Measurements from ENCODE around the gene LMF1. TPM values are rescaled to one million over a fixed set of nuclear protein-coding genes. Genes with fewer than 3 reads are reported as not detected.
"Not testable (repeated sequence)": the region's sequence is repeated elsewhere in the genome, so short reads cannot be mapped to it uniquely, and the experiment has no call there.

Gene LMF1
- total RNA-seq, 1 experiment from 2014 or later, result 13.5 TPM

DNA sequence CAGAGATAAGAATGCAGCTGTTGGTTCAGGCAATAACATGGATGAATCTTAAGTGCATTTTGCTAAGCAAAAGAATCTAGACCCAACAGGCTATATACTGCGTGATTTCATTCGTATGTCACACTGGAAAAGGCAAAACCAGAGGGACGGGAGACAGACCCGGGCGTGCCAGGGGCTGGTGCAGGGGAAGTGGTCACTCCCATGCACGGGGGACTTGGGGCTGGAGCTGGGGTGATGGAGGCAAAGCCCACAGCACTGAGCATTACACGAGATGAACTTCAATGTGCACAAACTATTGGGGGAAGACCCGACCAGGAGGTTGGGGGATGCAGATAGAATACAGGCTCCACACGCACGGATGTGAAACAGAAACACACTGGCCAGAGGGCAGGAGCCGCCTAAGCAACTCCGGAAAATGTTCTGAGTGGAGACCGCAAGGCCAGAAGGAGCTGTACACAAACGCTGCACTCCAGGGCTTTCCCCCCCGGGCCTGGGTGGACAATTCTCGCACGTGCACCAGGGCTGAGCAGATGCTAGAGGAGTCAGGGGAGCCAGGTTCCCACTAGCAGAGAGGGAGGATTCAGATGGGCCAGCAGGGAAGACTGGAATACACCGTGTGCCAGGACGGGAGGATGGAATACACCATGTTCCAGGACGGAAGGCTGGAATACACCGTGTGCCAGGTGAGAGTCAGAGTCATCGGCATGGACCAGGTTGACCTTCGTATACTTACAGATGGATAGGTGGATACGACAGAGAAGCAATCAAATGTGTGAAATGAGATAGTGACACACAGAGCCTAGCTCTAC lies 11.3 kb downstream of the LMF1 start:
- Histone ChIP-seq H3K4me2 (ENCODE audit: low read length) (no peak overlapping the region), H3K27ac (ENCODE audit: low read length) (no peak overlapping the region), H3K79me2 (ENCODE audit: low read length) (peaks cover 7% of the 10 kb centered on the region; the same call in 1 of the 2 replicates), H3K27me3 (ENCODE audit: low read length) (no peaks in the 10 kb centered on the region), H3K9me3 (ENCODE audit: low read length) (no peaks in the 10 kb centered on the region), H3K36me3 (ENCODE audit: low read depth, low read length) (no peaks in the 10 kb centered on the region), H3F3A (ENCODE audit: low read length, unreplicated experiment) (peaks cover 4% of the 10 kb centered on the region), H3K9ac (ENCODE audit: low read length) (no peak overlapping the region), H3K4me1 (ENCODE audit: insufficient read depth, low read length) (peaks cover 10% of the 10 kb centered on the region), H3K9me2 (replicated peaks; ENCODE audit: low read length) (no peaks in the 10 kb centered on the region), H4K20me1 (ENCODE audit: low read length) (no peaks in the 10 kb centered on the region), H2AFZ (ENCODE audit: low read length) (no peak overlapping the region), H3K4me3 (ENCODE audit: low read length) (no peak overlapping the region)
- ChIA-PET CTCF (no interaction called here), POLR2A (ENCODE audit: unreplicated experiment) (no interaction called here)
- intact Hi-C loops (cut with micrococcal nuclease), result no loop called here
- TF ChIP-seq, protein P1, sequence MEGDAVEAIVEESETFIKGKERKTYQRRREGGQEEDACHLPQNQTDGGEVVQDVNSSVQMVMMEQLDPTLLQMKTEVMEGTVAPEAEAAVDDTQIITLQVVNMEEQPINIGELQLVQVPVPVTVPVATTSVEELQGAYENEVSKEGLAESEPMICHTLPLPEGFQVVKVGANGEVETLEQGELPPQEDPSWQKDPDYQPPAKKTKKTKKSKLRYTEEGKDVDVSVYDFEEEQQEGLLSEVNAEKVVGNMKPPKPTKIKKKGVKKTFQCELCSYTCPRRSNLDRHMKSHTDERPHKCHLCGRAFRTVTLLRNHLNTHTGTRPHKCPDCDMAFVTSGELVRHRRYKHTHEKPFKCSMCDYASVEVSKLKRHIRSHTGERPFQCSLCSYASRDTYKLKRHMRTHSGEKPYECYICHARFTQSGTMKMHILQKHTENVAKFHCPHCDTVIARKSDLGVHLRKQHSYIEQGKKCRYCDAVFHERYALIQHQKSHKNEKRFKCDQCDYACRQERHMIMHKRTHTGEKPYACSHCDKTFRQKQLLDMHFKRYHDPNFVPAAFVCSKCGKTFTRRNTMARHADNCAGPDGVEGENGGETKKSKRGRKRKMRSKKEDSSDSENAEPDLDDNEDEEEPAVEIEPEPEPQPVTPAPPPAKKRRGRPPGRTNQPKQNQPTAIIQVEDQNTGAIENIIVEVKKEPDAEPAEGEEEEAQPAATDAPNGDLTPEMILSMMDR (conservative IDR thresholded peaks at IDR 0.05; ENCODE audit: low read depth, low read length), result no peak
- TF ChIP-seq EZH2phosphoT487 (IDR thresholded peaks at IDR 0.05; ENCODE audit: borderline replicate concordance, low read length) (no peak), EZH2 (IDR thresholded peaks at IDR 0.05; ENCODE audit: low read length, unreplicated experiment) (no peak)
- DNase-seq, result no peak
- ATAC-seq, result no peak
- no TSS peak for BruUV-seq (replicated peaks)

DNA sequence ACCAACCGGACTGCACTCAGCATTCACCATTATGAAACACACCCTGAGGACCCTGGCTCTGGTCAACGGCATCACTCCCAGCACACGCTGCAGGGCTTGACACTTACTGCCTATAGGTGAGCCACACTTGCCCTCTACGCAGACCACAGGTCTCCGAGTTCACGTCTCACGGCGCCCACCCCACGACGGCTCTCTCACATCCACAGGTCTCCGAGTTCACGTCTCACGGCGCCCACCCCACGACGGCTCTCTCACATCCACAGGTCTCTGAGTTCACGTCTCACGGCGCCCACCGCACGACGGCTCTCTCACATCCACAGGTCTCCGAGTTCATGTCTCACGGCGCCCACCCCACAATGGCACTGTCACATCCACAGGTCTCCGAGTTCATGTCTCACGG lies 15.0 kb downstream of the LMF1 start:
- DNase-seq; H3K79me2 ChIP-seq (ENCODE audit: low read length); H3K36me3 ChIP-seq (ENCODE audit: low read depth, low read length); H3K4me2 ChIP-seq (ENCODE audit: low read length); H3K9me3 ChIP-seq (ENCODE audit: low read length); H3F3A ChIP-seq (ENCODE audit: low read length, unreplicated experiment); POLR2A ChIA-PET (ENCODE audit: unreplicated experiment); CTCF ChIA-PET; BruUV-seq (replicated peaks); H2AFZ ChIP-seq (ENCODE audit: low read length); H3K4me1 ChIP-seq (ENCODE audit: insufficient read depth, low read length); H3K4me3 ChIP-seq (ENCODE audit: low read length); H3K27me3 ChIP-seq (ENCODE audit: low read length); ATAC-seq; intact Hi-C loops (cut with micrococcal nuclease); H4K20me1 ChIP-seq (ENCODE audit: low read length); H3K9me2 ChIP-seq (replicated peaks; ENCODE audit: low read length); H3K9ac ChIP-seq (ENCODE audit: low read length); H3K27ac ChIP-seq (ENCODE audit: low read length): not testable (repeated sequence)

DNA sequence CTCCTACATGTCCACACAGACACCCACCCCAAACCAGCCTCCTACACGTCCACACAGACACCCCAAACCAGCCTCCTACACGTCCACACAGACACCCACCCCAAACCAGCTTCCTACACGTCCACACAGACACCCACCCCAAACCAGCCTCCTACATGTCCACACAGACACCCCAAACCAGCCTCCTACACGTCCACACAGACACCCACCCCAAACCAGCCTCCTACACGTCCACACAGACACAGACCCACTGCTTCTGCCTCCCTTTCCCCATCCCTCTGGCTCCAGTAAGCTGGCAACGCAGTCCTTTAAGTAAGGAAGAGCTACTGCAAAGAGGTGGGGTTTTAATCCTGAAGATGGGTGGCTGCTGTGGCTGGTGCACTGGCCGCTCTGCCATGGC lies 17.0 kb downstream of the LMF1 start:
- CTCF ChIA-PET; H3K79me2 ChIP-seq (ENCODE audit: low read length); H3K9me2 ChIP-seq (replicated peaks; ENCODE audit: low read length); H3K27me3 ChIP-seq (ENCODE audit: low read length); H2AFZ ChIP-seq (ENCODE audit: low read length); H3K4me1 ChIP-seq (ENCODE audit: insufficient read depth, low read length); H3F3A ChIP-seq (ENCODE audit: low read length, unreplicated experiment); H3K36me3 ChIP-seq (ENCODE audit: low read depth, low read length); H3K9ac ChIP-seq (ENCODE audit: low read length); H3K4me2 ChIP-seq (ENCODE audit: low read length); BruUV-seq (replicated peaks); H3K27ac ChIP-seq (ENCODE audit: low read length); DNase-seq; intact Hi-C loops (cut with micrococcal nuclease); ATAC-seq; H3K4me3 ChIP-seq (ENCODE audit: low read length); POLR2A ChIA-PET (ENCODE audit: unreplicated experiment); H3K9me3 ChIP-seq (ENCODE audit: low read length); H4K20me1 ChIP-seq (ENCODE audit: low read length): not testable (repeated sequence)

DNA sequence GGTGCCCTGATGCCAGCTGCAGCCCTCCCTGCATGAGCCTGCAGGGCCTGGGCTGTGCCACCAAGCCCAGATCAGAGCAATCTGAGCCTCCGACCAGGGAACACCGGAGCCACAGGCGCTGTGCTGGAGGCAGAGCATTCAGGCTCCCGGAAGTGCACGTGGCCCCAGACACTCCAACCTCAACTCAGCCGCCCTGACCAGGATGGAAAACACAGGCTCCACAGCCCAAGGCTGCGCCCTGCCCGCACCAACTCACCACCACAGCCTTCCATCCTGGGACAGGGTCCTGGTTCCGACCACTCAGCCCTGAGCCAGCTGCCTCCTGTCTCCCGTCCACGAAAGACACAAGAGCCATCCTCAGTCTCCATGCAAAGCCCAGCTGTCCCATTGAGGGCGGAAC lies 18.5 kb downstream of the LMF1 start:
- no peaks in the 10 kb centered on the region for H3K4me1 ChIP-seq (ENCODE audit: insufficient read depth, low read length)
- POLR2A ChIA-PET (ENCODE audit: unreplicated experiment), result no interaction called here
- H3K9ac ChIP-seq (ENCODE audit: low read length), result no peak overlapping the region
- no peak overlapping the region for H3K27ac ChIP-seq (ENCODE audit: low read length)
- no peak overlapping the region for H2AFZ ChIP-seq (ENCODE audit: low read length)
- DNase-seq (no peak), ATAC-seq (no peak)
- no peaks in the 10 kb centered on the region for H3K9me3 ChIP-seq (ENCODE audit: low read length)
- H3K36me3 ChIP-seq (ENCODE audit: low read depth, low read length), result no peaks in the 10 kb centered on the region
- no peak overlapping the region for H3K4me2 ChIP-seq (ENCODE audit: low read length)
- BruUV-seq (replicated peaks), result no TSS peak
- intact Hi-C loops (cut with micrococcal nuclease), result no loop called here
- no peaks in the 10 kb centered on the region for H3K9me2 ChIP-seq (replicated peaks; ENCODE audit: low read length)
- H3K79me2 ChIP-seq (ENCODE audit: low read length), result no peaks in the 10 kb centered on the region
- no peaks in the 10 kb centered on the region for H3K27me3 ChIP-seq (ENCODE audit: low read length)
- no peaks in the 10 kb centered on the region for H3F3A ChIP-seq (ENCODE audit: low read length, unreplicated experiment)
- CTCF ChIA-PET, result no interaction called here
- no peaks in the 10 kb centered on the region for H4K20me1 ChIP-seq (ENCODE audit: low read length)
- no peak for TF ChIP-seq EZH2phosphoT487 (IDR thresholded peaks at IDR 0.05; ENCODE audit: borderline replicate concordance, low read length)
- TF ChIP-seq EZH2 (IDR thresholded peaks at IDR 0.05; ENCODE audit: low read length, unreplicated experiment), result no peak
- TF ChIP-seq, protein P1 (conservative IDR thresholded peaks at IDR 0.05; ENCODE audit: low read depth, low read length), result no peak
- no peak overlapping the region for H3K4me3 ChIP-seq (ENCODE audit: low read length)
